OCI-LY3 (cell line): Measurements from ENCODE around the gene ADCY9.
"Not testable (repeated sequence)": the region's sequence is repeated elsewhere in the genome, so short reads cannot be mapped to it uniquely, and the experiment has no call there.

Source experiments
- H2AFZ ChIP-seq: fragments of 200-600, 300-600 bp; shearing (Covaris generic); 2 replicates; pipeline ENCODE4 v1.6.0; 2014; ENCODE audit warnings: antibody characterized with exemption, low read depth, low read length
- H3K27ac ChIP-seq: fragments of 200-600, 300-600 bp; sonication (generic); 2 replicates; pipeline ENCODE4 v1.5.1; 2014; ENCODE audit warnings: mild to moderate bottlenecking, low read length, moderate library complexity, mixed read lengths
- H3K27me3 ChIP-seq: fragments of 200-600, 300-600 bp; sonication (generic); 2 replicates; pipeline ENCODE4 v1.6.1; 2014; ENCODE audit warnings: low read depth, low read length, mixed read lengths
- H3K36me3 ChIP-seq: fragments of 200-600, 300-600 bp; sonication (generic); replicated peaks from 2 replicates; pipeline ENCODE3; 2014; ENCODE audit warnings: low read depth, low read length, mixed read lengths
- H3K4me1 ChIP-seq: fragments of 300-600, 200-600 bp; sonication (generic); 2 replicates; pipeline ENCODE4 v1.6.1; 2014; ENCODE audit warnings: low read length, mixed read lengths
- H3K4me2 ChIP-seq: fragments of 200-600, 300-600 bp; sonication (generic); 2 replicates; pipeline ENCODE4 v1.6.1; 2014; ENCODE audit warnings: low read length, mixed read lengths
- H3K4me3 ChIP-seq: fragments of 300-600, 200-600 bp; sonication (generic); 2 replicates; pipeline ENCODE4 v1.5.1; 2014; ENCODE audit warnings: antibody characterized with exemption, mild to moderate bottlenecking, low read length, moderate library complexity
- H3K79me2 ChIP-seq: fragments of 300-600, 200-600 bp; shearing (Covaris generic); 2 replicates; pipeline ENCODE4 v1.6.1; 2014; ENCODE audit warnings: mild to moderate bottlenecking, low read length, mixed read lengths
- H3K9ac ChIP-seq: fragments of 300-600, 200-600 bp; shearing (Covaris generic); 2 replicates; pipeline ENCODE4 v1.6.0; 2014; ENCODE audit warnings: mild to moderate bottlenecking, low read length, moderate library complexity
- H3K9me3 ChIP-seq: fragments of 200-600, 300-600 bp; shearing (Covaris generic); 2 replicates; pipeline ENCODE4 v1.6.1; 2014; ENCODE audit warnings: low read length, mixed read lengths; ENCODE audit not compliant: insufficient read depth
- H4K20me1 ChIP-seq: fragments of 200-600, 300-600 bp; sonication (generic); 2 replicates; pipeline ENCODE4 v1.6.1; 2016; ENCODE audit warnings: low read length, mixed read lengths; ENCODE audit not compliant: insufficient read depth
- CTCF ChIP-seq: fragments of 200-600, 300-600 bp; sonication (generic); IDR thresholded peaks from 2 replicates; pipeline ENCODE4 v1.5.1; 2014; ENCODE audit warnings: antibody characterized with exemption, low read length, low read depth
- EZH2phosphoT487 ChIP-seq: fragments of 200-600 bp; shearing (Covaris generic); IDR thresholded peaks from 2 replicates; pipeline ENCODE4 v1.6.1; 2018; ENCODE audit warnings: antibody characterized with exemption, mixed run types, low read depth

Gene ADCY9

GRCh38 chr16:3949287-3949686 is 167.0 kb downstream of the ADCY9 start:
- TF ChIP-seq EZH2phosphoT487, result no peak
- no peak for TF ChIP-seq CTCF
- Histone ChIP-seq H3K36me3 (no peaks in the 10 kb centered on the region), H3K9me3 (no peaks in the 10 kb centered on the region), H3K9ac (no peak overlapping the region), H3K27me3 (peaks cover 7% of the 10 kb centered on the region; the same call in 1 of the 2 replicates), H2AFZ (no peak overlapping the region), H3K4me1 (no peaks in the 10 kb centered on the region), H3K4me2 (no peak overlapping the region), H4K20me1 (no peaks in the 10 kb centered on the region), H3K27ac (no peak overlapping the region), H3K79me2 (no peaks in the 10 kb centered on the region), H3K4me3 (no peak overlapping the region)

GRCh38 chr16:3948378-3948995 is 167.8 kb downstream of the ADCY9 start:
- no peak overlapping the region for H3K9ac ChIP-seq
- TF ChIP-seq CTCF, result no peak
- TF ChIP-seq EZH2phosphoT487, result no peak
- no peak overlapping the region for H2AFZ ChIP-seq
- no peaks in the 10 kb centered on the region for H3K4me1 ChIP-seq
- H3K27me3 ChIP-seq, result peaks cover 7% of the 10 kb centered on the region; the same call in 1 of the 2 replicates
- no peaks in the 10 kb centered on the region for H3K79me2 ChIP-seq
- H3K36me3 ChIP-seq, result no peaks in the 10 kb centered on the region
- no peaks in the 10 kb centered on the region for H4K20me1 ChIP-seq
- H3K9me3 ChIP-seq, result no peaks in the 10 kb centered on the region
- H3K4me2 ChIP-seq, result no peak overlapping the region
- H3K27ac ChIP-seq, result no peak overlapping the region
- H3K4me3 ChIP-seq, result no peak overlapping the region

GRCh38 chr16:3946604-3947180 is 169.6 kb downstream of the ADCY9 start:
- Histone ChIP-seq H4K20me1 (no peaks in the 10 kb centered on the region), H3K36me3 (no peaks in the 10 kb centered on the region), H3K4me1 (no peaks in the 10 kb centered on the region), H3K9ac (no peak overlapping the region), H3K27ac (no peak overlapping the region), H3K9me3 (no peaks in the 10 kb centered on the region), H2AFZ (no peak overlapping the region), H3K27me3 (peaks cover 3% of the 10 kb centered on the region; the same call in 1 of the 2 replicates), H3K4me3 (no peak overlapping the region), H3K4me2 (no peak overlapping the region), H3K79me2 (no peaks in the 10 kb centered on the region)
- no peak for TF ChIP-seq CTCF
- TF ChIP-seq EZH2phosphoT487, result no peak

GRCh38 chr16:3945751-3946603 is 170.3 kb downstream of the ADCY9 start:
- Histone ChIP-seq H2AFZ (no peak overlapping the region), H3K27me3 (peaks cover 3% of the 10 kb centered on the region; the same call in 1 of the 2 replicates), H3K9ac (no peak overlapping the region), H3K4me2 (no peak overlapping the region), H3K4me1 (no peaks in the 10 kb centered on the region), H3K79me2 (no peaks in the 10 kb centered on the region), H3K4me3 (no peak overlapping the region), H3K27ac (no peak overlapping the region), H3K9me3 (no peaks in the 10 kb centered on the region), H3K36me3 (no peaks in the 10 kb centered on the region), H4K20me1 (no peaks in the 10 kb centered on the region)
- TF ChIP-seq EZH2phosphoT487 (no peak), CTCF (no peak)

- H3K9me3 ChIP-seq, H3K79me2 ChIP-seq, H2AFZ ChIP-seq, H3K36me3 ChIP-seq, H4K20me1 ChIP-seq, H3K27ac ChIP-seq, H3K4me1 ChIP-seq, H3K4me3 ChIP-seq, H3K4me2 ChIP-seq, H3K9ac ChIP-seq, H3K27me3 ChIP-seq: not testable (repeated sequence)
Measured at GRCh38 chr16:3944457-3944856, 171.8 kb downstream of the ADCY9 start.

GRCh38 chr16:3942146-3942545 is 174.1 kb downstream of the ADCY9 start:
- H3K27me3 ChIP-seq, H3K36me3 ChIP-seq, H3K79me2 ChIP-seq, H3K4me1 ChIP-seq, H4K20me1 ChIP-seq, H2AFZ ChIP-seq, H3K4me3 ChIP-seq, H3K9me3 ChIP-seq, H3K4me2 ChIP-seq, H3K27ac ChIP-seq, H3K9ac ChIP-seq: not testable (repeated sequence)
